SW480 (cell line): Measurements from ENCODE around the gene RWDD1.

Experiments used
- DNase-seq: peaks from one replicate; pipeline ENCODE4 v3.0.0-alpha.2; 2016; ENCODE audit warnings: low spot score

Gene RWDD1

GRCh38 chr6:116615937-116616736, 44.8 kb downstream of the RWDD1 start, which contains the start of gene RSPH4A:
RSPH4A (plus strand) TSS chr6:116616479; CDS start chr6:116616624, 145 bp downstream.
- DNase-seq = peak; percentile 82

GRCh38 chr6:116616737-116617053, 45.4 kb downstream of the RWDD1 start:
- DNase-seq = peak; percentile 5

- DNase-seq = peak; percentile 31
These were observed 52.9 kb downstream of the RWDD1 start for GRCh38 chr6:116624036-116624805.

GRCh38 chr6:116625872-116626271, 54.6 kb downstream of the RWDD1 start:
- no peak for DNase-seq

GRCh38 chr6:116629563-116629981, 58.3 kb downstream of the RWDD1 start:
- DNase-seq = no peak

GRCh38 chr6:116631379-116631990, 60.2 kb downstream of the RWDD1 start:
- no peak for DNase-seq

GRCh38 chr6:116633685-116634084, 62.4 kb downstream of the RWDD1 start:
- no peak for DNase-seq
